HG03442 (cell line): ENCODE data around the gene CUX1.

Experiments used
- ATAC-seq: cut with Tn5 transposase; IDR thresholded peaks from one replicate; pipeline ENCODE4 v1.9.1; 2021; ENCODE audit warnings: mild to moderate bottlenecking, moderate library complexity; ENCODE audit not compliant: unreplicated experiment

The CUX1 gene

DNA sequence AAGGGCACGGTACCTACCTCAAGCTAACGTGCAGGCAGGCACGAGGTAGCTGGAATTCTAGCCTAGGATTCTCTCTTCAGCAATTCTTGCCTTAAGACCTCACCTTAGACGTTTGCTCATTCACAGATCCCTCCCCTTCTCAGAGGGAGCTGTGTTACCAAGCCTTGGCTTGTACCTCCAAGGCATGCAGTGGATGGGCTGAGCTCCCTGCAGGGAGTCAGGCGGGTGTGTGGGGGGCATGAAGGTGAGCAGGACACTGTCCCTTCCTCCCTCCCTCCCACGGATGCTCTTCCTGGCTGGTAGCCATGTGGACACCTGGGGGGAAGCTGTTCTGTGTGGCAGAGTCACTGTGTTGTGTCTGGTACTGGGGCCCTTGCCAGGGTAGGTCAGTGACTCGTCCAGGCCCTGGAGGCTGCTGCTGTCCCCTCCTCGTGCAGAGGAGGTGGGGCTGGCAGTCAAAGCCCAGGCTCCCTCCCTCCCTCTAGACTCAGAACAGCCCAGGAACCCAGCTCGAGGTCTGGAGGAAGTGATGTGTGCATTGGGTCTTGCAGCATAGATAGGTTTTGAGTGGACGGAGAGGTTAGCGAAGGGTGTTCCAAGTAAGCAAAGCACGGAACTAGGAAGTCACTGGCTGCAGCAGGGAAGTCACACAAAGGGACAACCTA lies 247.1 kb downstream of the CUX1 start:
- no peak for ATAC-seq

DNA sequence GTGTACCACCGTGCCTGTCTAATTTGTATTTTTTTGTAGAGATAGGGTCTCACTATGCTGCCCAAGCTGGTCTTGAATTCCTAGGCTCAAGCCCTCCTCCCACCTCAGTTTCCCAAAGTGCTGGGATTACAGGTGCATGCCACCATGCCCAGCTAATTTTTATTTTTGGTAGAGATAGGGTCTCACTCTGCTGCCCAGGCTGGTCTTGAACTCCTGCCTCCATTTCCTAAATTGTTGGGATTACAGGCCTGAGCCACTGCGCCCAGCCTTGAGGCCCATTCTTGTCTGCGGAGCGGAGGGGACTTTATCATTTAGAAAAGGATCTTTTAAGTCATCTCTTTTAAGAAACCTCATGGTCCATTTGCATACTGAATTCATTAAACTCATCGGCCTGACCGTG lies 247.8 kb downstream of the CUX1 start:
- no peak for ATAC-seq

DNA sequence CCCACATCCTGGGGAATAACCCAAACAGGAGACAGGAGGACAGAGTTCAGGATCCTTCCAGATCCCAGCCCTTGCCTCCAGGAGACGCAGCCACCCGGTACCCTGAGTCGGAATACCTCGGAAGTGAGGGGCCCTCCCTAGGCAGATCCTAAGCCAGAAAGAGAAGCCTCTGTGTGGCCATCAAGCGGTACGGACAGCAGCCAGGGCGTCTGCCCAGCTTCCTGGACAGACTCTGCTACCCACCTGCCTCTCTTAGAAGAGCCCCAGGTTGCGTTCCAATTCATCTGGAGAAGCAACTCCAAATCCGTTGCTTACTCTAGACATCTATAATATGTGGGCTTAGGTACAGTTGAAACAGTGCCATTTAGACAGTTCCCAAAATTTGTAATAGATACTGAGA lies 249.1 kb downstream of the CUX1 start:
- ATAC-seq: no peak

DNA sequence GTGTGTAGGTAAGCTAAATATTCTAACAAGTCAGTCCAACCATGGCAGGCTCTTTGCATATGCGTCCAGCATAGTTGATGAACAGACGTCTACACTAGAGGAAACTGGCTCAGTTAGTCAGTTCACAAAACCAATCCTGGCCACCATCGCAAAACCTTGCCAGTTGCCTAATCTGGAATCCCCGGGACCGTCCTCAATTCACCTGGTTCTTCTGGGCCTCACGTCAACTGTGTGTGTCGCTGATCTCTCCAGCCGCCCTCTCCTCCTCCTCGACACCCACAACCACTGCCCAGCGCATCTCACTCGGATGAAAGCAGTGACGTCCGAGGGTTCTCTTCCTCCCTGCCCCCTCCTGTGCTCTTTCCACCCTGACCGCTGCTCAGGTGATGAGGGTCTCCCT lies 251.4 kb downstream of the CUX1 start:
- ATAC-seq: no peak

DNA sequence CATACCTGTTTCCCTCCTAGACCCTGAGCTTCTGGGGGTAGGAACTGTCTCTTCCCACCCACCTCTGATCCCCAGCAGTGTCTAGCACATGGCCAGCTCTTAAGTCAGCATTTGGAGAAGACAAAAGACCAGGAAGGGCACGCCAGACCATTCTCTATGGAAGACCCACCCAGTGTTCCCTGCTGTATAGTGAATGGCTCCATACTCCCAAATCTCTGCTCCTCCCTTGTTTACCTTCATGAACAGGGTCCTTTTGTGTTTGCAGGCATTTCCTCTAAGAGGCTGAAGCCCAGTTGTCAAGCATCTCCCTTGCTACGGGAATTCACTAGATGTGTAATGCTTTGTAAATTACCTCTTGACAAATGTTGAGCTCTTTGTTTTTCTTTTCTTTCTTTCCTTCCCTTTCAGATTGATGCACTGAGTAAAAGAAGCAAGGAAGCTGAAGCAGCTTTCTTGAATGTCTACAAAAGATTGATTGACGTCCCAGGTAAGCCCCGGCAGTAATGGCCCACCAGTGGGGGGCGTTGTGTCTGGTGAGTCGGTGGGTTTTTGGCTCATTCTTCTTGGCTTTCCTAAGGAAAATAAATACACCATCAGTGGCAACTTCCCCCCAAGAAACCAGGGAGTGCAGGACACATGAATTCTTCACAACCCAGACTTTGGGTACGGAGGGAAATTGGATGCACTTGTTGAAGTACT lies 252.7 kb downstream of the CUX1 start:
- ATAC-seq: no peak

DNA sequence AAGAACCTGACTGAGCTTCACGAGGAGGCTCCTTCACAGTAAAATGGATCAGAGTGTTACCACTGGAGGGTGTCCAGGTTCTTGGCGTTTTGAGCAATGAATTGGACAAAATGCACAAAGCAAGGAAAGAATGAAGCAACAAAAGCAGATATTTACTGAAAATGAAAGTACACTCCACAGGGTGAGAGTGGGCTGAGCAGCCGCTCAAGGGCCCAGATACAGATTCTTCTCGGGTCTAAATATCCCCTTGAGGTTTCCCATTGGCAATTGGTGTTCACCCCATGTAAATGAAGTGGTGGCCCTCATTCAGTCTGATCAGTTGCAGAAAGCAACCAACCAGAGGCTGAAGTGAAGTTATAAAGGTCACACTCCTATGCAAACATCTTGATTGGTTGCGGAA lies 254.6 kb downstream of the CUX1 start:
- ATAC-seq: no peak

DNA sequence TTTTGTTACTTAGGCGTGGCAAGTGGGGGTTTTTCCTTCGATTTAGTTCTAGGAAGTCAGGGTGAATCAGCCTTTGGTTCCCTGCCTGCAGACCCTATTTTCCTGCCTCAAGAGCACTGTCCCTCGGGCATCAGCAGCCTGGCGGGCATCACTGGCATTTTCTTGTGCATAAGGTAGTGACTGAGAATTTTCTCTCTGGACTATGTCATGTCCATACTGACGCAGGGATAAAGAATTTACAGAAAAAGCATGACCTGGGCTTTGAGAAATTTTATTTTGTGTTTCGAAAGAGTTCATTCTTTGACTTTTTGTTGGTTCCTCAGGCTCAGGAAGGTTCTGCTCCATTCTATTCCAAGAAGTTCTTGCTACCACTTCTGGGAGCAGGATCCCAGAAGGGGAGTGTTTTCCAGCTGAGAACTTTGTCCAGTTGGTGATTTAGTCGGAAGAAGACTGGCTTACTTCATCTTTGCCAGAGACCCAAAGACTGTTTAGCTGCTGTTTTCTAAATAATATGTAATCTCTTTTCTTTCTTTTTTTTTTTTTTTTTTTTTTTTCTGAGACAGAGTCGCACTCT lies 255.3 kb downstream of the CUX1 start:
- no peak for ATAC-seq

DNA sequence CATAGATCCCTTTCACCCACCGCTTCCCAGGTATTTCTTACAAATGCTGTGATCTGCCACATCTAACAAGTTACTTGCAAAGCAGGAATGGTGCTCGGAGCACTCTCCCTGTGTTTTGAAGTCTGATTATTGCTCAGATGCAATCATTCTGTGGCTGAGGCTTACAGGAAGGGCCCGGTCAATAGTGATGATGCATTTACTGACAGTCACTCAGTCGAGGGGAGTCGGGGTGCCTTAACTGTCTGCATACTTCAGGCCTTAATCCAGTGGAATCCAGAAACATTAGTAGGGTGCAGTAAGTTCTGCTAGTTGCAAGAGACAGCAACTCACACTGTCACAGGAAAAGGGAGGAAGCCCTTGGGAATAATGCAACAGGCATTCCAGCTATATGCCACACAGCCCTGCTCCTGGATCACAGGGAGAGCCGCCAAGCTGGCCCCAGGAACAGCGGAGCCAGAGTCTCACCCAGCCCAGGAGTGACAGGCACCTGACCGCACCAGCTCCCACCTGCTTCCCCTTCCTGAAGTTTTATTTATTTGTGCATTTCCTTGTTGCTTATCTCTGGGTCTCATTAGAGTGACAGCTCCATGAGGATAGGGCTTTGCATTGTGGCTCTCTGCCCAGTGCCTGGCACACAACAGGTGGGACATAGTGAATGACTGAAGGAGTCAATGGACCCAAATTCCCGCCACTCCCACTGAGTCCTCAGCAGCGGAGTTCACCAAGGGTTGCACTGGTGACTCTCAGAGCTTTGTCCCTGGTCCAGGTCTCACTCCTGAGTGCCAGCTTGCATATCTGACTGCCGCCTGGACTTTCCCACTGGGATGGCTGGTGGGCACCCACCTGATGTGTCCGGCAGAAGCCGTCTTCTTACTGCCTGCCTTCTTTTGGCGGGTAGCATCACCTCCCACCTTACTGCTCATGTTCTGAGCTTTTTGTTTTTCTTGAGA lies 256.8 kb downstream of the CUX1 start:
- no peak for ATAC-seq

DNA sequence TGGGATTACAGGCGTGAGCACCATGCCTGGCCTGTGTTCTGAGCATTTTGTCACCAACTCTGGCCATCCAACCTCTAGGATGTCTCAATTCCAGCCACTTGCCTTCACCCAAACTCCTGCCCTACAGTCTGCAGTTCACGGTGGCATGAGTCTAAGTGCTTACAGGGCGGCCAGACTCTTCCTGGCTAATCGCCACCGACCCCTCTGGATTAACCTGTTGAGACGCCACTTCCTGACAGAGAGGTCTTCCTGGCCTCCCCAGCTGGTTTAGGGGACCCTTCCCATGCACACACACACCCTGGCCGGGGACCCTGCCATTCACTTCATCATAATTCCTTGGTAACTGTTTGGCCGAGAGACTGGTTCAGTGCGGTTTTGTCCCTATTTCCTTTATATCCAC lies 257.7 kb downstream of the CUX1 start:
- no peak for ATAC-seq

DNA sequence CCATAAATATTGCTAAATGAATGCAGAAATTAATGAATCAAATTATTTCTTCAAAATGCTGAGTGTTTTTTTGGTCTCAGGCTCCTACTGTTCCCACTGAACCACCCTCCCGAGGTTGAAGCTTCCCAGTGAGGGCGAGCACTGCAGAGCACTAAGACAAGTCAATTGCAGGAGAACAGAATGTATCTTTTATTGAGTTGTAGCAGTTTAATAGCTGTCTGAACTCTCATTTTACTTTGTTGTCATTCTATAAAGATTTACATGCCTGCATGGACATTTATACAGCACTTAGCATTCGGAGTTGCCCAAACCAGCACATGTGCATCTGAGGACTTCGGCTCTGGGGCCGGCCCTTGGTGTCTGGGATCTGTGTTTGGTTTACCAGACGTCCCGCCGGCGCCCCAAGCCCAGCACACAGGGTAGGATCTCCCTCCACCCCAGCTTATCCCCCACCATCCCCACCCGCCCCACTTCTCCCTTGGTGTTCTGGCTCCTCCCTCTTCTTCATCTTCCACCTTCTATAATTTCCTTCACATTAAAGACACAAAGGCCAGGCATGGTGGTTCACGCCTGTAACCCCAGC lies 258.2 kb downstream of the CUX1 start:
- no peak for ATAC-seq

DNA sequence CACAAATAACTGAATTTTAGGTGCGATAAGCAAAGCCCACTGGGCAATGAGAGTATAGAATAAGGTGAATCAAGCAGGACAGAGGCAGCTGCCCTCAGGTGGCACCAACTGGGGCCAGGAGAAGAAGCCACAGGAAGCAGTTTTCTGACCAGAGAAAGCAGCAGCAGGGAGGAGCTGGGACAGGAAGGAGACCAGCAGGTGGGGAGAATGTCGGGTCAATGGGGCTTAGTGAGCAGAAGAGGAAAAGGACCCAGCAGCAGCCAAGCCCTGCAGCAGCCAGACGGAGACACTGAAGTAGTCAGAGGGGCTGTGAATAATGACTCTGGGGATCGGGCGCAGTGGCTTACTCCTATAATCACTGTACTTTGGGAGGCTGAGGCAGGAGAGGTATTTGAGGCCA lies 259.7 kb downstream of the CUX1 start:
- ATAC-seq: no peak

DNA sequence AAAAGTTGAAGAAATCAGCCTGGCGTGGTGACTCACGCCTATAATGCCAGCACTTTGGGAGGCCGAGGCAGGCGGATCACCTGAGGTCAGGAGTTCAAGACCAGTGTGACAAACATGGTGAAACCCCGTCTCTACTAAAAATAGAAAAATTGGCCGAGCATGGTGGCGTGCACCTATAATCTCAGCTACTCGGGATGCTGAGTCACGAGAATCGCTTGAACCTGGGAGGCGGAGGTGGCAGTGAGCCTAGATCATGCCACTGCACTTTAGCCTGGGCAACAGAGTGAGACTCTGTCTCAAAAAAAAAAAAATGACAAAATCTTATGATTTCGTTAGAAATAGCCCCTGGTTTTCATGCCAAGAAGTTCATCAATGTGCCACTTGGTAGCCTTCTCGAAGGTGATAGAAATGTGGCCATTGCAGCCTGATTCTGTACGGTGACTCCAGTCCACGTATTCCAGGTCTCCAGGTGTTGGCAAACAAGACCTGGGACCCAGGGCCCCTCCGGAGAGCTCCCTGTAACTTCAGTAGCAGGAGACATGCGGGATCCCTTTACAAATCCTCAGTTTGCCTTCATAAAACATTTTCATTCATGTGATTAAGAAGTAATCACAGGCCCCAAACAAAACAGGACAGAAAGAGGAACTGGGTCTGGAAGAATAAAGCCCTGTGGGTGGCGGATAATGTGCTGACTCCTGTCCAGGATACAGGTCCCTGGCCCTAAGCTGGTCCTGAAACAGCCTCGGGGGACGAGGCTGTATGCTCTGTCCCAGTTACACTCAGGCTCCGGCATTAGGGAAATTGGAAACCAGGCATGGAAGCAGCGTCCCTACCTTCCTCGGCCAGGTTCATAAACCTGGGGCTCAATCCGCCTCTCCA lies 262.0 kb downstream of the CUX1 start:
- no peak for ATAC-seq

DNA sequence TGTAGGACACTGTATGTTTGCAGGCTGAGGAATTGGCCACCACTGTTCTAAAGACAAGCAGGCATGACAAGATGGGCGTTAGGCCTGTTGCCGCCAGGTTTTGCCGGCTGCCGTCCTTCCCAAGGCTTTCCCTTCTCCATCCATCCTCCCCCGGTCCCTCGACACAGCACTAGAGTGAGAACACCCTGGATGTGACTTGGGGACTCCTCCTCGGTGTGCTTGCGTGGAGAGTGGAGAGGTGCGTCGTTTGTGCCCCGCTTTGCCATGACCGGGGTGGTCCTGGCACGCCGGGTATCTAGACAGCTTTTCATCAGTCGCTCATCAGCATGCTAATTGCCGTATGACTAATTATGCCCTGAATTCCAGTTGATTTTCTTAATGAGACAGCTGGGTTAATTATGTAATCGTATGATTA lies 262.6 kb downstream of the CUX1 start:
- ATAC-seq: no peak

DNA sequence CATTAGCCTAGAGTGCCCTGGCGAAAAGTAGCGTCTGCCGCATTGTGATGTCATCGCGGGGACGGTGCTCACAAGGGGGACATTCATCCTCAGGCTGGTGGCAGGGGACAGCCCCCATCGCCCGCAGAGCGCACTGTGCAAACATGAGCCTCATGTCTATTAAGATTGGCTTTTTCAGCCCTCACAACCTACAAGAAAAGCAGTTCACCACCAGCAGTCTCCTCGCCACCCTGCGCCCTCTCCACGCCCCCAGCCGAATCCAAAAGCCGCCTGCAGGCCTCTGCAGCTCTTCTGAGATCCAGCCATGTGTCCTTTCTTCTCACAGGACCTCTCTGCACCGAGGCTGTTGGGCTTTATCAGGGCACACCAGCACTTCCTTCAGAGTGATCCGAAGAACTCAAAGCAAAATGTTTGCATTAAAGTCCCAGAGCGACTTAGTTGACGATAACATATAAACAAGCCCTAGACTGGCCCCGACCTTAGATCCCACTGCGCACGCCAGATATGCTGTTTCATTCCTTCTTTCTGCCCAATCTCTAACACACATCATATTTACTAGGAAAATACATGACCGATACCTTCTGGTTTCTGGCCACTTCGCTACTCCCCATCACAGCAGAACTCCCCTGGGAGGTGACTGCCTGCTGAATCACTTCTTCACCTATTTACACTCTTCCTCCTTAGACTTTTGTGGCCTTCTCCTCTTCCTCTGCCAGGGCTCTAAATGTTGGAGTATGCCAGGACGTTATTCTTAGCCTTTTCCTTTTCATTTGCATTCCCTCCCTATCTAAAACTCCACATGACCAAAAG lies 263.2 kb downstream of the CUX1 start:
- ATAC-seq: no peak

DNA sequence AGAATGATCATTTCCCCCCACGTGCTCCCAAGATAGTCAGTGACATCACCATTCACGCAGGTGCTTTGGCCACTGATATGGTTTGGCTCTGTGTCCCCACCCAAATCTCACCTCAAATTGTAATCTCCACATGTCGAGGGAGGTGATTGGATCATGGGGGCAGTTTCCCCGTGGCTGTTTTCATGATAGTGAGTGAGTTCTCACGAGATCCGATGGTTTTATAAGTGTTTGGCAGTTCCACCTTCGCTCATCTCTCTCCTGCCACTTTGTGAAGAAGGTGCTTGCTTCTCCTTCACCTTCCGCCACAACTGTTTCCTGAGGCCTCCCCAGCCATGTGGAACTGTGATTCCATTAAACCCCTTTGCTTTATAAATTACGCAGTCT lies 263.8 kb downstream of the CUX1 start:
- no peak for ATAC-seq

DNA sequence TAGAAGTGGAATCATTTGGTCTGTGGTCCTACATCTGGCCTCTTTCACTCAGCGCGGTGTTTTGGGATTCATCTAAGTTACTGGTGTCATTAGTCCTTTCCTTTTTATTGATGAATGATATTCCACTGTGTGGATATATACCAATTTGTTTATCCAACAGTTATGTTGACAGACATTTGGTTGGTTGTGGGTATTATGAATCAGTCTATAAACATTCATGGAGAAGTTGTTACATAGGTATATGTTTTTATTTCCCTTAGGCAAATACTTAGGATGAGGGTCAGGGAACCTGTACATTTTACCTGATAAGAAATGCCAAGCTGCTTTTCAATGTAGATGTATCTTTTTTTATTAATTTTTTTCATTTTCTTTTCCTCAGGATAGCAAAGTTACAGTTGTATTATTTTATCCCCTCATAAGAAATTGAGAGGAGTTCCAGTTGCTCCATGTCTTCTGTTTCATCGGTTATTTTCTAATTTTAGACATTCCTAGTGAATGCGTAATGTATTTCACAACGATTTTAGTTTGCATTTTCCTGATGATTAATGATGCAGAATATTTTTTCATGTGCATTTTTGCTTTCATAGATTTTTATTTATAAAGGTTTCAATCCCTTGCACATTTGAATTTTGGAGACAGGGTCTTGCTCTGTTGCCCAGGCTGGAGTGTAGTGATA lies 265.4 kb downstream of the CUX1 start:
- no peak for ATAC-seq

DNA sequence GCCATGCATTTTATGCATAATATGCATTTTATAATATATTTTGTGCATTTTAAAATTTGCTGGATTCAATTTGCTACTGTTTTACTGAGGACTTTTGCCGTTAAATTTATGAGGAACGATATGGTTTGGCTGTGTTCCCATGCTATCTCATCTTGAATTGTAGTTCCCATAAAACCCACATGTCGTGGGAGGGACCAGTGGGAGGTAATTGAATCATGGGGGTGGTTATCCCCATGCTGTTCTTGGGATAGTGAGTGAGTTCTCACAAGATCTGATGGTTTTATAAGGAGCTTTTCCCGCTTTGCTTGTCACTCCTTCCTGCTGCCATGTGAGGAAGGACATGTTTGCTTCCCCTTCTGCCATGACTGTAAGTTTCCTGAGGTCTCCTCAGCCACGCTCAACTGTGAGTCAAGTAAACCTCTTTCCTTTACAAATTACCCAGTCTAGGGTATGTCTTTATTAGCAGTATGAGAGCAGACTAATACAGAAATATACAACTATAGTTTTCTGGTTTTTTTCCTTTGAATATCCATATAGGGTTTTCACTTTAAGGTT lies 267.9 kb downstream of the CUX1 start:
- ATAC-seq: no peak
